UCSD-AML1 (cell line): ENCODE results near the gene KCNIP4.

Source experiments
- DNase-seq: peaks from one replicate; lab custom pipeline; 2025; ENCODE audit not compliant: unreplicated experiment; lab: John Stamatoyannopoulos, UW

Gene KCNIP4

DNA sequence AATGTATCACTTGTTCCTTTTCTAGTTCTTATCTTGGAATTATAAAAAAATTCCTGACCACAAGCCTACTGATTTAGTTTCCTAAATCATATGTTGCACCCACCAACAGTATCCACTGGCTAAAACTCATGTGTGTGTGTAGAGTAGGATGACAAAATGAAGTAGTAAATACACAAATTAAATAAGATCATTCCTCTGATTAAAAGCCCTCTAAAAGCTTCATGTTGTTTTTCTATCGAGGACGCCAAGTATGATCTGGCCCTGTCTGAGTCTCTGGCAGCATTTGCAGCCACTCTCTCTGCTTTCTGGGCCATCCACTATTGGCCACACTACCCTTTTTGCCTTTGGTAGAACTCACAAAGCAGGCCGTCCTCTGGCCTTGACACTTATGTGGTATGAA, 1064.9 kb downstream of the KCNIP4 start:
- DNase-seq: no peak

DNA sequence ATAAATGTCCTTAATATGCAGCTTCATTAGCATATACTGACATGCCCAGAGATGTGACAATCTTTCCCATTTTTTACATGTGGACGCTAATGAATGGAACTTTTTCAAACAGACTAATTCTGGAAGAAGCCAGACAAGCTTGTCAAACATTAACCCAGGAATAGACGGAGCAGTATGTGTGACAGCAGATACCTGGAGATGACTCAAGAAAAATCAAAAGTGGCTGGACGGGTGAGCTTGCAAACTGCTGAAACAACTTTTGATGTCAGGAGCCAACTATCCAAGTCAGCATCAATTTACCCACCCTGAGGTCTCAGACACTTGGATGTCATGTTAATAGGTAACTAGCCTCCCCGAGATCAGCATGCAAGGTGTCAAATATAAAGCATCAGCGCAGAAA, 1065.3 kb downstream of the KCNIP4 start:
- DNase-seq: no peak

DNA sequence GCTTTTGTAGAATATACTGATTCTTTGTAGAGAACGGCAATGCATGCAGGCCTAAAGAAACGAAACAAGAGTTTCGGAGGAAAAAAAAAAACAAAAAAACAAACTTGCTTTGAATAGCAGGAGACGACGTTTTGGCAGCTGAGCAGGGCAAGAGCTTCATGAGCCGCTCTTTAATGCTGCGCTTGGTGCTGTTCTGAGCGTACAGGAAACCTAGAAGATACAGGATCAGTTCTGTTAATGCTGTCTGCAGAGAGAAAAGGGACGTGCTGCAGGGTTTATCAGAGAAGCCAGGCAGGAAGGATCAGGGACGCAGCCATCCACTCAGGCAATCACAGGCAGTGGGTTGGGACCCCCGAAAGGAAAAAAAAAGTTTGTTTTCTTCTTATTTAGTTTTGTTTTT, 1066.1 kb downstream of the KCNIP4 start:
- no peak for DNase-seq

DNA sequence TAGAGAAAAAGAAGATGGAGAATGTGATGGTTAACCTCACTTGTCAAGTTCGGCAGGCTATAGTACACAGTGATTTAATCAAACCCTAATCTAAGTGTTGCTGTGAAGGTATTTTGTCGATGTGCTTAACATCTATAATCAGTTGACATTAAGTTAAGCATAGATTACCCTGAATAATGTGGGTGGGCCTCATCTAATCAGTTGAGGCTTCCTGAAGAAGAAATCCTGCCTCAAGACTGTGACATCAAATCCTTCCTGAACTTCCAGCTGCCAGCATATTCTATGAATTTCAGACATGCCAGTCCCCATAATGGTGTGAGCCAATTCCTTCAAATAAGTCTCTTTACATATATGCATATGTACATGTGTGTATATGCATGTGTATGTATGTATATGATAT, 1066.9 kb downstream of the KCNIP4 start:
- DNase-seq: no peak

DNA sequence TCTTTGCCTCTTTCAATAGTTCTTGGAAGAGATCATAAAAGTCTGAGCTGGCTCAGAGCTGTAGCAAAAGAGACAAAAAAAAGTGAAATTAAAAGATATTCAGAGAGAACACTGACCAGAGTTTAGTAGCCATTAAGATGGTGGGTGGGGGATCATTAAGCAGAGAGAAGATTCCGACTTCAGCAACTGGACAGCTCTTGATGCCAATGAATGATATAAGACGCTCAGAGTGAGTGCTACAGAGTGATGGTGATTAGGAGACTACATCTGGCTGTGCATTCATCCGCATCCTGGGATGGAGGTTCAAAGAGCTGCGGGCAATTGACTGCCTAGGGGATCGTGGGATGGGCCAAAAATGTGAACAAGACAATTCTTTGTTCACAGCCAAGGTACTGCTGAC, 1069.8 kb downstream of the KCNIP4 start:
- no peak for DNase-seq

DNA sequence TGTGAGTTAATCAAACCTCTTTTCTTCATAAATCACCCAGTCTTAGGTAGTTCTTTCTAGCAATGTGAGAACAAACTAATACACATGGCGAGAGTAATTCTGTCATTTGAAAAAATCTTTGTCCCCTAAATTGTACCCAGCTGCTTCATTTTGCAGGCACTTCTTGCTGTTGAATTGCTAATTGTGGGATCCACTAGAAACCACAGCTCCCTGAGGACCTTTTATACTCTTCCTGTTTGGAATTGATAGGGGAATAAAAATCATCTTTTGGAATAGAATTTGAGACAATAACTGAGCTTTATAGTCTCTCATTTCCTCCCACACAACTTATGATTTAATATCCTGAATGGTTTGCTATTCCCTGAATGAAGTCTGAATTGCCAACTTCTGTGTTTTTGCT, 1078.1 kb downstream of the KCNIP4 start:
- DNase-seq: no peak

DNA sequence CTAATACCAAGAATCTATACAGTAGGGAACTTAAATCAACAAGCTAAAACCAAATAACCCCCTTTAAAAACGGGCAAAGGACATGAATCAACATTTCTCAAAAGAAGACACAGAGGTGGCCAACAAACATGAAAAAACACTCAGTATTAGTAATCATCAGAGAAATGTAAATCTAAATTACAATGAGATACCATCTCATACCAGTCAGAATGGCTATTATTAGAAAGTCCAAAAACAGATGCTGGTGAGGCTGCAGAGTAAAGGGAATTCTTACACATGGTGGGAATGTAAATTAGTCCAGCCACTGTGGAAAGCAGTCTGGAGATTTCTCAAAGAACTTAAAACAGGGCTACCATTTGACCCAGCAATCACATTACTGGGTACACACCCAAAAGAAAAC, 1080.5 kb downstream of the KCNIP4 start:
- no peak for DNase-seq

DNA sequence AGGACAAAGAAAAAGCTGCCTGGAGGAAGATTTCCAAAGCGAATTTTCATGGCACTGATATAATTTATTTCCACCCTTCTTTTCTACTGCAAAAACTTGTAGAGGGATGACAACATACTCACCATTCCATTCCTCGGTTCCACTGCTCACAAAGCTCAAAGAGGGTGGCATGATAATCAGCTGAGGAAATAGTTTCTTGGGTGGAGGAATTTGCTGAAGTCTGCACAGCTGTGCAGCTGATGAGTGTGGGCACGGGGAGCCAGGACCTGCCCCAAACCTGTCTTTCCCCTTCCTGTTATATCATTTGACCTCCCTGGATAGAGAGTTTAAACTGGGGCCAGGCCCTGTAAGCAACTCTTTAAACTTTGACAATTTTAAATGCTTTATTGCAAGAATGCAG, 1087.7 kb downstream of the KCNIP4 start:
- no peak for DNase-seq

DNA sequence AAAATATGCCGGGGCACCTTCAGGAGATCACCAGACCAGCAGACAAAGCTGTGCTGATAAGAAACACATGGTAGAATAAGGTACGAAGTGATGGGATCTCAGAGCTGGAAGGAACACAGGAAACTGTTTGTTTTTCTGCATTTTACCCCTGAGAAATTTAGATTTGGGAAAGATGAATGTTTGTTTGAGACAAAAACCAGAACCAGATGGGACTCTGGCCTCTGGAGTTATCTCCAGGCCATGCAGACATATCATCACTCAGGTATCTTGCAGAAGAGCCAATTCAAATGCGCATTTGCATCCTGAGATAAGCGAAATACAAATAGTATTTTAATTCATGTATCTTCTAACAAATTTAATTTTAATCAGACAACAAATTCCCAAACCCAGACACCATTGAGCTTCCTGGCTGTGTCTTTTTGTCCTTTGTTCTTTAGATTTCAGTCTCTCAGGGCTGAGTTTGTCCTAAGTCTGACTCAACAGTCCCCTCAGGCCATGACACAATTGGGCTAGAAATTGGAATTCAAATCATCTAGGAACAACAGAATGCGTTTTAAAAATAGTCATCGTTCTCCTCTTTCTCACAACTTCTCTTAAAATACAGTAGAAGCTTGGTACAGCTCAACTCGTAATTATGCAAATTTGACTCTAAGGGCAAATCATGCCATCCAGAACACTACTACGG, 1089.3 kb downstream of the KCNIP4 start:
- DNase-seq: no peak

DNA sequence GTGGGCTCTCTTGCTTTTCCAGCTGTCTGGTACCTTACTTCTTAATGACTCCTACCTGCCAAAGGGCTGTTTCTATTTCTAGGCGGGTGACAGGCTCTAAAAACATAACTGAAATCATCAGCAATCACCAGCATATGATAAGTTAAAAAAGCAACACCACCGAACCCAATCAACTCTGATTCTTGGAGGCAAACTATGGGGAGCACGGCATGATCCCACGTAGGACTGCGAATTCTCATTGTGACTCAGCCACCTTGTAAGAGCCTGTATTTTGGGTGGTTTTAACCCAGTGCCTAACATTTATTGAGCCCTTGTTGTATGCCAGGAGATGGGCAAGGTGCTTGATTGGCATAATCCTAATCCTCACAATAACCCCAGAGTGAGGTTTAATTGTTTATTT, 1091.5 kb downstream of the KCNIP4 start:
- no peak for DNase-seq

DNA sequence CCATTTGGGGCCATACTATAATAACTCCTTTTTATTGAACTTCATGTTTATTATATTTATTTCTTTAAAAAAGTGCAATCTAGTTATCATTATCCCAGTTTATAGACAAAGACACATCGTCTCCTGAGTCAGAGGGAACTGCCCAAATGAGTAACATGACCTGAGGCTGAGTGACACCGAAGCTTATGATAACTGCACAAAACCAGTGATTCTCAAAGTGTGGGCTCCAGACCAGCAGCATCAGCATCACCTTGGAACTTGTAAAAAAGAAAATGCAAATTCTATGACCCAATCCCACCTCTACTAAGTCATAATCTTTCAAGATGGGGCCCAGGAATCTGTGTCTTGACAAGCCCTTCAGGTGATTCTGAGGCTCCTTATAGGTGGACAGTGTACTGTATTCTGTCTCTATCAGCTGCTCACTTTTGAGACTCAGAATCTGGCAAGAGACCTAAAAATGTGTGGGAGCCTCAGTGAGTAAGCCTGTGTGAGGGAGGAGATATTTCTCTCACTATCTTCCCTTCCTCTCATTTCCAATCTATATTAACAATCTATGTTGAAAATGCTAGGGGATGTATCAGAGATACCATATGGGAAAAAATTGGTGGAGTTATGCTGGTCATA, 1101.3 kb downstream of the KCNIP4 start:
- no peak for DNase-seq

DNA sequence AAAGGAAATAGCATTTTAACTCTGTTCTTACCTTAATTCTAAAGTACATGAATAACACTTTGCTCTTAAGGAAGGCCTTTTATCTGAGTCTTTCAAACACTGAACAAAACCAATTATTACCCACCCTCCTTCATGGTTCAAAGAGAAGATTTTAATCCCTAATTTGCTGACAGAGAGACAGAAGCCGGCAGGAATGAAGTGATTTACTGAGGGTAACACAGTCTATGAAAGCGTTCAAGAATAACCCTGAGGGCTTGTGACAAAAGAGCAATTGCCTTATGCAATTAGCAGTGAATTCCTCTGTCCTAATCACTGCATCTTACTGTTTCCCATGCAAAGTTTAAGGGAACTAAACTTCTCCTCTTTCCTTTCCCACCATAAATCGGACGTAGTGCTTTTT, 1104.3 kb downstream of the KCNIP4 start:
- DNase-seq: no peak

DNA sequence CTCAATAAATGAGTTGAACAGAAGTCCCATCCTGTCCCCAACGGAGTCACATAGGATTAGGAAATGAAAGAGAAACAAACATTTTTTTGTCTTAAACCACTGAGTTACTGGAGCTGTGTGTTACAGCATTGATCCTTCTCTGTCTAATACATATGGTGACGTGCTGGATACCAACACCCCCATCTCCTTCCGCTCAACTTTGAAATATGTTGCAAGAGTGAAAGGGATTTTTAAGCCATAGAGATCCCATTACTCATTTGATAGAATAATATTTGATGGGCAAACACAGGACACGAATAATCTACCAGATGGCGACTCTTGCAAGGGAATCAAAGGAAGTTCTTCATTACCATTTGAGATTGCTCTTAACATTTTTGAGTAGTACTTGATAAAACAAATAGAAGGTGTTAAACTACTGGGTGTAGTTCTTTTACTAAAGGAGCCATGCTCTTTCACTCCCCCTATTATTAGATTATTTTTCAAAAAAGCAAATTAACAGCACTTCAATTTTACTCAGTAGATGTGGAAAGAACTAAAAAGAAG, 1107.9 kb downstream of the KCNIP4 start:
- DNase-seq: no peak

DNA sequence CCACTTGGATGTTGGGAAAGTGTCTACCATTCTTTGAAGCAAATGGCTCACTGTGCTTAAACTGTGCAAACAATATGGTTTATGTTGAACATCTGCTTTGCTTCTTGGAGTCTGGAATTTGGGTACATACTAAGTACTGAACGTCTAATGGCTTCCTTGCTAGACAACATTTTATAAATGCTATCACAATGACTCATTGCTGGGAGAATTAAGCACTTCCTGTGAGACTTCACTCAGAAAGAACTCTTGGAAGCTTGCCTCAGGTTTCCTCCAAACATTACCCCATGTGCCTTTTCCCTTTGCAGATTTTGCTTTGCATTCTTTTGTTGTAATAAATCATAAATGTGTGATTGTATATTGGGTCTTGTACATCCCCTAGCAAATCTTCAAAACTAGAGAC, 1108.6 kb downstream of the KCNIP4 start:
- no peak for DNase-seq

DNA sequence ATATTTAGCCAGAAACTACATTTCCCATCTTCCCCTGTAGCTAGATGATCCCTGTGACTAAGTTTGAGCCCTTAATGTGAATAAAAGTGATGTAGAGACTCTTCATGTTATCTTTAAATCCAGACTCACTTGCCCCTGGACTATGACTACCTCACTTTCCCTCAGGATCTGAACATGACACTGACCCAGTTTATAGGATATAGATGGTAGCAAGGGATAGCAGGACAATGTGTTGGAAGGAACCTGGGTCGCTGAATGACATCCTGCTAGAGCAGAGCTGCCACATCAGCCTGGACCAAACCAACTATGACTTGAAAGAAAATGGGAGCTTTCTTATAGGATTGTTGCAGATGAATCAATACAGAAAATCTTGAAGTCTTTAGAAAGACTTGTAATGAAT, 1110.1 kb downstream of the KCNIP4 start:
- no peak for DNase-seq

DNA sequence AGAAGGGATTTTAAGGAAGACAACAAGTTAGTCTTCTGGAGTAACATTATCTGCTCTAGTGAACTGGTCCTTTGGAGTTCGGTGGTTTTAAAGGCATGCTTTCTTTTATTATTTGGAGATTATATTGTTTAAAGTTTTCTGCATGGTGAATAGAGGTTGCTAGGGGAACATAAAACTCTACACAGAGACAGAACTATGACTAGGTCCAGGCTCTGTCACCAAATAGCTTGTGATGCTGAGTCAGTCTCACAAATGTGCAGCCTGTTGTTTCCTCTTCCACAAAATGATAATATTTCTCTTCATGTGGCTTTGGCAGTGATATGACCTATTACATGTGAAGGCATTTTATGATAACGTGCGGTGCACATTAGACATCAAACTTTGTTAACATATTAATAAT, 1115.7 kb downstream of the KCNIP4 start:
- no peak for DNase-seq

DNA sequence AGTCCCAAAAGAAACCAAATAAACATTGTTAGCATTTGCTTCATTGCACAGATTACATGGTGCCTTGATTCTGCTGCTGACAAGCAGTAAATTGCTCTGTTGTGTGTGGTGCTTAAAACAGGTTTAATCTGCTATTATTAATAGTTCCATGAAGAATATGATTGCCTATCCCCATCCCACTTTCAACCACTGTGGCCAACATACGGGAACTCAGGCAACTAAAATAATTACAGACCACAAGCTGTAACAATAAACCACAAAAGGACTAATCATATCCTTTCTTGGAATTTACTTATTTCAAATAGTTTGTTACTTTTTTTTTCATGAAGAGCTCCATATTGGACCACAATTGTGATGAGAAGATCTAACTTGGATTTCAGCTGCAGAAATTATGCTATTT, 1116.8 kb downstream of the KCNIP4 start:
- no peak for DNase-seq

DNA sequence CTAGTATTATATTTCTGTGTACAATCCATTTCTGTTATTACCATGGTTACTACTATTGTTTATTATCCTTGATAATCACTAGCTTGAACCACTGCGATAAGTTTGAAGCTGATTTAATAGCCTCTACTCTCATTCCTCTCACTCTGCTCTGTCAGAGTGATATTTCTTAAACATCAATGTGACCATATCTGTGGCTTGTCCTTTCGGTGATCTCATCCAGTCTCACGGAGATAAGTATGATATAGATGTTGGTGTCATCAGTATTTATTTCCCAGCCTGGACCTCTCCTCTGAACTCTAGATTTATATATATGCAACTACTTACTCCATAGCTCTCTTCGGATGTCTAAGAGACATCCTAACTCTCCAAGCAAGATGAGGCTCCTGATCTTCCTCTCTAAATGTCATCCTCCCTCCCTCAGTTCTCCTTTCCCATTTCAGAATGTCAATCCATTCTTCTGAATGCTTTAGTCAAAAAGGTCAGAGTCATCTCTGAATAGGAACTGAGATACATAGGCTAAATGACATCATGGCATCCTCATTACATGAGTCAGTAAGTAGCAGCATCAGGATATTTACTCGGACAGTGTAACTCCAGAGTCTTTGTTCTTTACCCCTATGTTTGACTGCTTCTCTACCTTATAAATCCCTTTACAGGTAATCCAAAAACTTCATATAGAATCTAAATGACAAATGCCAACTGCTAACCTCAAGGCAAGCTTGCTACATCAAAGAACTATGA, 1118.8 kb downstream of the KCNIP4 start:
- DNase-seq: no peak

DNA sequence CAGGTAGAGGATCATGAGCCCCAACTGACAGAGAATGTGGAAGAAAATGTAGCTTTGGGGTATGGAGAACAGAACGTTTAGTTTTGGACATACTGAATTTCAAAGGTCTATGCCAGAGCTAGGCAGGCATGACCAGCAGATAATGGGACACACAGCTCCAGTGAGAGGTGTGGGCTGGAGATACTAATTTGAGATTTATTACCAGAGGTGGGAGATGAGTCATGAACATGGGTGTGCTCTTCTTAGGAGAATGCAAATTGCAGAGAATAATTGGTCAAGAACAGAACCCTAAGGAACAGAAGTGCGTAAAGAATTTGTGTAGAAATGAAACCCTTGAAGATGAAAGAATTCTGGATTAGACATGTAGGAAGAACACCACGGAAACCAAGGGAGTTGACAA, 1123.1 kb downstream of the KCNIP4 start:
- no peak for DNase-seq

DNA sequence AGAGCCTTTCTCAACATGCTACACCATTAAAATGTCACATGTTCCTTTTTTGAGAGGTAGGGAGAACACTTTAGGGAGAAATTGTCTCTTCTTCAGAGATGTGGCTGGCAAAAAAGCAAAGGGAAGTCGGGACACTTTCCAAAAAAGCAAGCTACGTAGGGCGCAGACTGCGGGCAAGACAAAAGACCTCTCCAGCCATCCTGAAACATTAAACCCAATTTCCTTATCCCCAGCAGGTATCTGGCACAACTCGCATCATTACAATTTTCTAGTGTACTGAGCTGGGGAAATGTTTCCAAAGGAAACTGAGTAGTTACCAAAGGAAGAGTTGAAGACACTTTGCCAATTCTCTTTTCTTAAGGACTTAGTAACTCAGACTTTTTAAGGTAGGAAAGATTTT, 1132.3 kb downstream of the KCNIP4 start:
- no peak for DNase-seq

DNA sequence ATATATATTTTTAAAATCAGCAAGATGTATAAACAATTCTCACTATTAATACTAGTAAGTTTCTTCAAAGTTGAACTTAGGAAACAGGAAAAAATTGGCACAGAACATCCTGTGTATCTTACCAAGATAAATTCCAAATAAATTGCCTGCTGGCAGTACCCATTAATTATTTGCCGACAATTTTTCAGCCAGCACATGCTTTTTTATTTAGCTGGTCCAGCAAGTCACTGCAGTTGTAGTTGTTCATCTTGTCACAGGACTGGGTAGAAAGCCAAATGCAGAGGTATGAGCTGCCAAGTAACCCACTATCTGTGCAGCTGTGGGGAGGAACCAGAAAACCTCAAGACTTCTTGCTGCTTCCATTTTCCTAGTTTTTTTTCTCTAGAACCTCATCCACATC, 1134.9 kb downstream of the KCNIP4 start:
- DNase-seq: no peak

DNA sequence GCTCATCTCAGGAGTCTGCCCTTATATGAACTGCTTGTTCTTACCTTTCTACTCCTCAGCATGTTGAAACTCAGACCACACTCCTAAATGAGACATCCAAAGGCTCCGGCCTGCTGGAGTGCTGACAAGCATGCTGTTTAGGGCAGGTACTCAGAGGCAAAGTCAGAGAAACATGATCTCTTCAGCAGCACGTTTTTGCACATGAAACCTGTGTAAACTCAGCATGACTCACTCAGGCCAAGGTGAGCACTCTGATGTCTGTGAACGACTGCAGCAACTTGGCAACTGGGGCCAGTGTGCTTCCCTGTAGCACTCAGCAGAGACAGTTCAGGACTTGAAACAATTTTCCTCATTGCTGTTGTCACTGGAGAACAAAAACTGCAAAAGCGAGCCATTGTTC, 1138.8 kb downstream of the KCNIP4 start:
- no peak for DNase-seq
